Stimulated activated CD8-positive, alpha-beta memory T cell treated with anti-CD3 and anti-CD28 coated beads, Interleukin-7, amount 100 ng/mL, for 48 hours (primary cell): ENCODE data around the gene GNAQ.
A peak's percentile ranks its signal among the peaks of the same experiment; 100 is the strongest.
"Not testable (repeated sequence)": the region's sequence is repeated elsewhere in the genome, so short reads cannot be mapped to it uniquely, and the experiment has no call there.

Experiments
- DNase-seq, 2 donors: peaks; one replicate each; pipeline ENCODE4 v3.0.0-alpha.2; 2020; ENCODE audit warnings: low read depth in 1 of 2; ENCODE audit errors: extremely low read depth in 1 of 2

Gene GNAQ

DNA sequence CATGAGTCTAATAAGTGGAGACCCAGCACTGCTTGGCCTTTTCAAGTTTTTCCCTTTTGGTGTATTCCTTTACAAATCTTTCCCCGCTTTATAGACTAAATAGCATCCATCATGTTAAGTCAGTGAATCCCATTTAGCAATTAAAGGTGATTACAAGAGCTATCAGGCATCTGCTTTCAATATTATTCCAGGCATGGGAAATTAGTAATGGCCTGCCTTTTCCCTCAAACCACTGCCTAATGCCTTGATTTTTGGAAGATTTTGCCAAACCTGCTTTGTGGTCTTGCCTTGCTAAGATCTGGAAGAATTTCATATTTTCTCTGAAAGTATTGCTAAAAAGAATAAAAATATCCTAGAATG, 280.6 kb downstream of the GNAQ start:
- DNase-seq: no peak

DNA sequence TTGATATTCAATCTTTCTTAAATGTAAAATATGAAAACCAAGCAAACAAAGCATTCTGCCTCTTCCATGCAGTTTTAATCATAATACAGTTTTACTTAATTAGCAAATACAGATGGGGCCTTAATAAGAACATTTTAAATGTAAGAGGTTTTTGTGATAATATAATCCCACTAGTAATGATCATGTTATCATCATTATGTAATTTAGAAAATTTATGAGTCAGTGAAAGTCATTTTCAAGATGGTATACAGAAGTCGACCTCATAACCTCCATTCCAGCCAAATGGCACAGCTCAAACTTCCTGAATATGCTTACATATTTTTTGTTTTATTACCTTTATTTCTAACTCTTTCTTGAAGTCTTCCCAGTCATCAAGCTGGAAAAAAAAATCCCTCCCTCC, 281.3 kb downstream of the GNAQ start:
- DNase-seq: no peak

DNA sequence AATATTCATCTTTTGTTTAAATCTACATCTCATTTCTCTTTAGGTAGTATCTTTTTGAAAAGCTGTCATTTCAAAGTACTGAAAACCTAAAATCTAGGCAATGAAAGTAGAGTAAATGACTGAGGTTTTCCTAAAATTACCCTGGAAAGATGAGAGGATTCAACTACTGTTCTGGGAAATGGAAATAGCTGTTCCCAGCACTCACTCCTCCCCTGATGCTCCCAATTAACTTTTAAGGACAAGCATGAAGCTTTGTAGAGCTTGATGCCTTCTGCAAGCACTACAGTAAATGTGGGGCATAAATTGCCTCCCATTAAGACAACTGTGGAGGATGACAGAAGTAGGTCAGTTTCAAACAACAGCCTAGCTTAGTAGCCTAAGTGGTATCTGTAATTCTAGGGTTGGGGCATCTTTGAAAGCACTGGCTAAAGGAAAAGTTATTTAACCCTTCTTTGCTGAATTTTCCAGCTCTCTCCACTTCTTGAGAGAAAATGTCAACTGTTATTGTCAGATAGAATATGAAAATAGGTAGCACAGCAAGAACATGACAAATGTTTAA, 283.3 kb downstream of the GNAQ start:
- DNase-seq: no peak

DNA sequence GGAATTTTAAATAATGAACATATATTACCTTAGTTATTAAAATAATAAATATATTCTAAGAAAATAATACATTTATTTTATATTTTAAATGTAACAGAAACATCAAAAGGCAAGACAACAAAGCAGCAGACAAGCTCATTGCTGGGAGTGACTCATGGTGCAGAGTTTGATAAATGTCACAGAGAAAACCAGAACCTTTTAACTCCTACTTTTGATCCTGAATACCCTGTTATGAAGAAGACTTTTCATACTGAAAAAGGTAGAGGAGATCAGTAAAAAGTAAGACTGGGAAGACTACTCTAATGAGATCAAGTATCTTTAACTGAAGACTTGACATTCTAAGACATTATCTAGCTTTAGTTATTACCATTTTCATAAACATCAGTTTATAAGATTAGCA, 284.4 kb downstream of the GNAQ start:
- DNase-seq: no peak

DNA sequence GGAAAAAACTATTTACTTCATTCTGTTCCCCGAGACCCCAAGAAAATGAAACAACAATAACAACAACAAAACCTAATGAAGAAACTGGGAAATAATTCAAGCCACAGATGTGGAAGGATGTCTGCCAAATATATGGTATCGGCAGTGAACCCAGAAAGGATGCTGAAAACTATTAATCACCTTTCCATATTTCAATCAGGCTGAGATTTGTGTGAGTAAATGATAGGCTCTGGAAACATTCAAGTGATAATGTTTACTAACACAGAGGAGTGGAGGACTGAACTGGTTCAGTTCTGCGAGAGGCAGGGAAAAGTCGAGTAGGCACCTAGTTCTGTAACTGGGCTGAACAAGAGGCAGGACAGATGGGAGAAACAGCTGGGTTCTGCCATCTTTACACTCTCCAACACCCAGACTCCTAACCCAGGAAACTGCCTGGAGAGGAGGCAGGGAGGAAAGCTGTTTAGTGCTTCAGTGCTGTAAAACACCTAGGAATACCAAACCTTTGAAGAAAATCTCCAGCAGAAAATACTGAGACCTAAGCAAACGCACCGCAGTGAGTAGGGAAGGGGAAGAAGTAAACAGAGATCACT, 286.7 kb downstream of the GNAQ start:
- DNase-seq: no peak

DNA sequence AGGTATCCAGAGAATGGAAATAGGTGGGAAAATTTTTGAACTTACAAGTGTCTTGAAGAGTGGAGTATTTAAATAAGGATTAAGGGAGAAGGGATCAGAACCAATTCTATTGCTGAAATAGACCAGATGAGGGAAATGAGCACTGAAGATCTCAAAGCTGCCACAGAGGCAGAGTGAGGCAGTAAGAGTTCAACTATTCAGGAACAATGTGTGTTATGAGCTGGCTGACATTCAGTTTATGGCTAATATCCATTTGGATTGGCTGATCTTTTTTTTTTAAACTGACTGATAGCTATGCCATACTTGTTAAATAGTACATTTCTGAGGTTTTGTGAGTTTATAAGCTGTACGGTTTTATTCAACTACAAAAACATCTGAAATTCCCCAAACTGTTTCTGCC, 288.2 kb downstream of the GNAQ start:
- no peak for DNase-seq

DNA sequence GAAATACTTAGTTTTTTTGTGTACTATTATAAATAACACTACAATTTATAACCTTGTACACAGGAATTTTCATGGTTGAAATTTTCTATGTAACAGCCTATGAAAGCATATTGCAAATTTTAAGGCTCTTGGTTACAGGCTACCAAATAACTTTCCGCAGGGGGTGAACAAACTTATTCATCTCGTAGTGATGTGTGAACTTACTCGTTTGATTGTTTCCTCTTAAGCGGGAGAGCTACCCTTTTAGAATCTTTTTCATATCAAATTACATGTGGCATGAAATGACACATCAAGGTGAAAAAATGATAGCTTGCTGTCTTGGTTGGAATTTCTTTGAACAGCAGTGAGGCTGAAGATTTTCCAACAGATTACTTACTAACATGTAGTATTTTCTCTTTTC, 292.7 kb downstream of the GNAQ start:
- no peak for DNase-seq

DNA sequence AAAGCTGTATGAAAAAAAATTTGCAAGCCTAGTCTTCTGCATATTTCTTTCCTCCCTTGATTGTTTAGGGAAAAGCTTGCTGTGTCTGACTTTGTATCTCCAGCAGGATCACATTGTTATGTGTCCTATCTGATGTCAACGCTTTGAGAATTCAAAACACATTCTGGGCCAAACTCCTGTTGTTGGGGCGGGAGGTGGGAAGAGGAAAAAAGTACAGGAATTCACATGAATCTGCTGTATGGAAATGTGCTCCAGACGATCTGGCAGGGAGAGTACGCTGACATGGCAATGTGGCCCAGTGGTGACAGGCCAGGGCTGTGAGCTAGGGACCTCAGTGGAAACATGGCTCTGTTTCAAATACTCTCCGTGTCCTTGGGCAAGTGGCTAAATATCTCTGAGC, 296.1 kb downstream of the GNAQ start:
- DNase-seq: no peak

DNA sequence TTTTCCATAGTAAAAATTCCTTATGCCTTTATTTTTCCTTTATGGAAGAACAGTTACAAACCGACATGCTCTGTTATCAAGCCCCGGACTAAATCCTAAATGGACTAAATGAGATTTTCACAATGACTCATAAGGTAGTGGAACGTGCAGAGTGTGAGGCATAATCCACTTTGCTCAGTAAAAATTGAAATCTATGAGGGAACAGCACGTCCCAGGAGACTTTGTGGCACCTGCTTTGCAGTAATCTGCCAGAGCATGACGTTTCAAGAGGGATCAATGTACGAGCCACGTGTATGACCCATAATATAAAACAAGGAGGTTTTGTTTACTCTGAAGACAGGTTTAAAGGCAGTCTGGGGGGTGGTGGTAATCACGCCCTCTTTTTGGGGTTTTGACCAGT, 299.7 kb downstream of the GNAQ start:
- DNase-seq: no peak

DNA sequence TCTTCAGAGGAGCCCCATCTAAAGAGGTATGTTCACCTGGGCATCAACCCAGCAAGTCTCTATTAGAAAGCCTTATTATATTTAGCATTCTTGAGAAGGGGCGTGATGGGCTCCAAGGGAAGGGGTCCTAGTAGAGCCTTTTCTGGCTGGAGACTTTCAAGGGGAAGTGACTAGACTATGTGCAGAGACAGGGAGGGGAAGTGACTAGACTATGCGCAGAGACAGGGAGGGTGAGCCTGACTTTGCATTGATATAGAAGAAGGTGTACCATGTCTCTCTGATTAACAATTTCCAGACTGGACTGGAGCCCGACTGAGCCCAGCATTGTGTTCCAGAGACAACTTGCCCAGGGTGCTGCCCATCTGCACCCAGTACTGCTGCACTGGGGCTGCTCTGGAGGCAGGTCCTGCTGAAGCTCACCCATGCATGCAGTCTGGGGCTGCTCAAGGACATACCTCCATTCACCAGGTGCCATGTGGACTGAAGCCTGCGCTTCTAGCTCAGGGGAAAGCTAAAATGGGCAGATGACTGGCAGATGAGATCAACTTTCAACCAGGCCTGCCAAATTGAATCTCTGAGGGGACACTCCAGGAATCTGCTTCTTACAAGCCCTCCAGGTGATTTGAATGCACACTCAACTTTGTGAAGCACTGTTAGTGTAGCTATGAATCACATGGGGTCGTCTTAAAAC, 300.5 kb downstream of the GNAQ start:
- DNase-seq: no peak

DNA sequence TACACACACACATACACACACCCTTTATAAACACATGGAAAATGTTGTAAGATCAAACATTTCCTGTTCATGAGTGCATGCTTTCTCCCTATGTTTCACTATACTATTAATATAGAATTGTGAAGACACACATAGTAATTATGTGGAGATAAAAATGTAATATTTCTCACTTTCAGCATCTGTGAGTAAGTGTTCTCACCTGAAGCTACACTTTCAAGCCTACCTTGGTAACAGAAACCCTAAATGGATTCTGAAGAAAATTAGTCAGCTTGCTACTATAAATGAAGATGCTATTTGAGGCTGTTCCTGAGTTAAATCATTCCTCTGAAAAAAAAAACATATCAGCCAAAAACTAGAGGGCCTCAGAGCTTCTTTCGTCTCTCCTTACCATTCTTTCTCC, 302.4 kb downstream of the GNAQ start:
- no peak for DNase-seq

DNA sequence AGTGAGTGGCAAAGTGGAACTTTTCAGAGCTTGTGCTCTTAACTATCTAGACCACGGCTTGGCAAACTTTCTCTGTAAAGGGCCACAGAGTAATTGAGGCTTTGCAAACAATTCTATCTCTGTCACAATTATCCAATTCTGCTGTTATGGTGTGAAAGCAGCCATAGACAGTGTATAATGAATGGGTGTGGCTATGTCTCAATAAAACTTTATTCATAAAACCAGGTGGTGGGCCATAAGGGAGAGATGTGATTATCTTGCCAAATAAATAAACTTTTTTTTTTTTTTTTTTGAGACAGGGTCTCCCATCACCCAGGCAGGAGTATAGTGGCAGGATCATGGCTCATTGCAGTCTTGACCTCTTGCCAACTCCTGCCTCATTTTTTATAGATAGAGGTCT, 304.8 kb downstream of the GNAQ start:
- DNase-seq: no peak

DNA sequence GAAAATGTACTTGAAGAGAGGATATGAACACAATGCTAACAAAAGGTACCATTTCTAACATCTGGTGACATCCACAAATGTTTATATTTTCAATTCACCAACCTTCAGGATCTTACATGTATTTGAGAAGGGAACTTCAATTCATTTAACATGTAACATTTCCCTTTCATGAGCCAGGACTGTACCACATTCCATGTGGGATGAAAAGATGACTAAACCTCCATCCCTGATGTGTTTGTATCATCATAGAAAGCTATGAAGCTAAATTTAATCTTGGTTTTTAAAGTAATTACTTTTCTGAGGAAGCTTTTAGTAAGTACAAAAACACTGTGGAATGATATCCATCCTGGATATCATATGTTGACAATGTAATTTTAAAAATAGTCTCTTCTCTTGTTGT, 305.3 kb downstream of the GNAQ start:
- DNase-seq: no peak

DNA sequence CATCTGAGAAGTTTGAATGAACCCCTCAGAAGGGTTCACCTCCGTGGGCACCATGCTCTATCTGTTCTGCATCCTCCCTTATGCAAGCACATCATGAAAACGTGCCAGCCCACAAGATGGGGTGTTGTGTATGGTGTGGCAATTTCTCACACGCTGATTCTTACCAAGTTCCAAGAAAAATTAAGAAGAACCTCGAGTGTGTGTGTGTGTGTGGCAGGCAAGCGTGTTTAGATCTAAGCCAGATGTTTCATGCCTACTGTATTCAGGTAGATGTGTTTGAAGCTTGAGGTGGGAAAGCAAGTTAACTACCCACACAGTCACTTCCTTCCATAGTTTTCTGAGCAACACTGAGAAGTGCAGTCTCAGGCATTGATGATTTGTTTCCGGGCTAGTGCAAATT, 305.8 kb downstream of the GNAQ start:
- DNase-seq: peak in 1 of 2 donors; percentile 23

DNA sequence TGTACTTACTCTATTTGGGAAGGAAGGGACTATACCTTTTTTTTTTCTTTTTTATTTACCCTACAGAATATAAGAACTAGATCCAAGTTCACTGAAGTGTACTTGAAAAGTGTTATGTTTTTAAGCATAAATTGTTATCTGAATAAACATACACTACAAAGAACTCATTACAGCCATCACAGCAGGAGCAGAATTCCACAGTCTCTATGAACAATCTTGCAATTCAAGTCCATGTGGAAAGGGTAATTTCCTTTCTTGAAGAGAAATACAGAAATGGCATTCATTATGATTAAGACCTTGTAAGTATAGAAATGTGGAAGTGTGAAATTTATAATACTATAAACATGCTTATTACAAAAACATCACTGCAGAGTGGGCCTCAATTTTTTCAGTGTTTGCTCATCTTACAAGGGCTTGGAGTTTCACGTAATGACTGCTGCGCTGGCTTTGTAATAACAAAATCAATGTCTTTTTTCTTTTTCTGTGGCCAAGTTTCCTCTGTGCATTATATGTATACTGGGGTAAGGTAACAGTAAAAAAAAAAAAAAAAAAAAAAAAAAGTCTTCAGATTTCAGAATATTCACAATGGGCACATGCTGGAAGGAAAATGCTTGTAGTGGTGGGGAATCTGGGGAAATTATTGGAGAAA, 306.4 kb downstream of the GNAQ start:
- no peak for DNase-seq

DNA sequence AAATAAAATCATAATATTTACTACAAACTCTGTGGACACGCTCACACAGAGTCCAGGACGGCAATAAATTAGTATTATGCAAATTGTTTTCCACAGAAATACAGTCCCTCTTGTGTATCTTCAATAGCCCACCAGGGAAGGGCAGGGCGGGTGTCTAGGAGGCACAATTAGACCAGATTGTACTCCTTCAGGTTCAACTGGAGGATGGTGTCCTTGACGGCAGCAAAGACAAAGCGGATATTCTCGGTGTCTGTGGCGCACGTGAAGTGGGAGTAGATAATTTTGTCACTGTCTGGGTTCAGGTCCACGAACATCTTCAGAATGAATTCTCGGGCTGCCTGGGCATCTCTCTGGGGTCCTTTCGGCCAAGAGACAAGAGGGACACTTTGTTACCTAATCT, 310.5 kb downstream of the GNAQ start:
- not testable (repeated sequence) for DNase-seq

DNA sequence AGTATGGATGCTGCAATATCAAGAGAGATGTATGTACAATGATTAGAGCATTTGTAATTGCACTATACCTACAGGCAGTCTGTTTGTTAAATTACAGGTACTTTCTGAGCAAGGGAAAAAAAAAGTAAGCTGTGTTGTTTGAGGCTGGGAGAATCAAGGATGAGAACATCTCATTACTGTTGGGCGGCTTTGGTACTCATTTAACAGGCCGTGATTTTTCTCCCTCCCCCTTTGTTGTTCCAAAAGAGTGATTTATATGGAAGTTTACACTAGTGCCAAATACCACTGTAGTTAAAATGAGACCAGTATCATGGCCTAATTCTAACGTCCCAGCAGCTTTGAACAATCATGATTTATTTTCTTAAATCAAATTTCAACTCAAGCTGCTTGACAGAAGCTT, 312.3 kb downstream of the GNAQ start:
- no peak for DNase-seq

DNA sequence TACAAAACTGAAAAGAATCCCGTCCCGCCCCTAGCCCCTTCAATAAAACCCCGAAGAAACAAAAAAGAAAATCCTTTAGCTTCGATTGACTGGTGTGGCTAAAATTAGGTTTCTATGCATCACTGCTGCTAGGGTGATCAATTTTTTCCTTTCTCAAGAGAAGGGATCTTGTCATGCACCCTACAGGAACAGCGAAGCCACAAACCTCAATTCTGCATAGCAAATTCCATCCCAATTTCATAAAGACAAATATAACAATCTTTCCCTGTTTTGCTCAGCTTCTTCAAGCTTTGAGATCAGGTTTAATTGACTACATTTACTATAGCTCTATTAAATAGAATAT, 313.3 kb downstream of the GNAQ start:
- not testable (repeated sequence) for DNase-seq

DNA sequence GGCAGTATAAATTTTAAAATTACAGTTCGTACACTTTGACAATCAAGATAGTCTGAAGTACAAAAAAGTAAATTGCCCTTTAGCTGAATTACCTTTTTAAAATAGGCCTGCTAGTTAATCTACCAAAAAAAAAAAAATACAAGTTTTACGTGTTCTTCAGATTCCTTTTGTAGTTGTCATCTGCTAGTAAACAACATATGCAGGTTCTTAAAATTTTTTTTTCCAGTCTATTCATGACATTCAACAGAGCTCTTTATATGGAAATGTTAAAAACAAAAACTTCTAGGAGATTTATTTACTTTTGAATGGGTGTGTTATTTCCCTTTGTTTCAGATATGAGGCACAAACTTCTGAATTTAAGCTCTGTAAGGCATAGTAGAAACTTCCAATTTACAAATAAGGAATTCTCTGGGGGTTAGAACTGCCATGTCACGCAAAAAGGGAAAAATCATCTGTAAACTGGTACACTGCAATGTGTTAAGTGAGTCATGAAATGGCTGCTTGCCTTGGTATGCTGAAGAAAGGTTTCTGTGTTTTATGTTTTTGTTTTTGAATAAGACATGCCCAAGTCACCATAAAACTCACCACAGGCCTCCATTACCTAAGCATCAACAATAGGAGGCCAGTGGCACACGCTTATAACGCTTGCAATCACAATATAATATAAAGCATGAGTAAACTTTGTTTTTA, 313.9 kb downstream of the GNAQ start:
- DNase-seq: not testable (repeated sequence)

DNA sequence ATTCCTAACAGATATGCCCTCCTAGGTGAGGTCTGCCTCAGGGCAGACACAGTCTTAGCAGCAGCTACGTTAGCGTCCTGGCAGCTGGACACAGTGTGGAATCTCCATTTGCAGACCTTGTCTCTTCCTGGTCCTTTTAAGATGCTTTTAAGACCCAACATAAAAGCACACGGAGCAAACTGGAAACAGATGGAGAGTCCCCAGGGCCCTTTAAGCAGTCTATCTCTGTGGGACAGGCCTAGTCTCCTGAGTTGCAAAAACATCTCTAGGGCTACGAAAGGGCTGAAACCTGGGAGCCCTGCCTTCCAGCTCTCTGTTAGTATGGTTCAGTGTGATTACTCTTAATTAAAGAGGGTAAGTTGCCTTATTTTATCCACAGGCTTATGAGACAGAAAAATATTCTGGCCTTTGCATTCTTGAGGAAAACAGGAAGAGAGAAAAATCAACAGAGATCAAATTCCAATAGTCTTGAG, 317.5 kb downstream of the GNAQ start:
- no peak for DNase-seq

DNA sequence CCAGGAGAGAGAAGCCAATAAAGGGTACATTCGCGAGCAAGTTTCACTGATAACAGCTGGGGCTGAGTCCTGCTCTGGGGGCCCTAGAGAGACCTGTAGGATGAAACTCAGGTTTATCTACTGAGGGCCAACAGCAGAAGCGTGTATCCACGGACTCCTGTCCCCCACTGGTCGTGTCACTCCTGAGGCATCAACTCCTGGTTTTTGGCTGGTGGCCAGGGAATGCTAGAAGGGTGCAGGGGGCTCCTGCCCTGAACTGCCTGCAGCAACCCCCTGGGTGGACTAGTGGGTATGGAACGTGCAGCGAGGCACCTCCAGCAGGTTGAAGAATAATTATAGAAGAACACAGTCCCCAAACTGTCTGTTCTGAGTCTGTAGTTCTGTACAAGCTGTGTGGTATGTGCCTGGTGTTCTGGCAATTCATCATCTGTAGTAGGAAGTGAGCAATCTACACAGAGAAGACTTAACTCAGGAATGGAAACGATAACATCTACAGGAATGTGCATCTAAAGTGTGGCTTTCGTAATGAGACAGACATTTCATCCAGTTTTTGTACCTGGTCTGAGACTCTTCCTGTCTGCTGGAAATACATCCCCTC, 319.0 kb downstream of the GNAQ start:
- DNase-seq: no peak
